Right hindlimb (tissue), 1 donor: Measurements from ENCODE around the gene CNOT6L.
A peak's percentile ranks its signal among the peaks of the same experiment; 100 is the strongest.
"Not testable (repeated sequence)": the region's sequence is repeated elsewhere in the genome, so short reads cannot be mapped to it uniquely, and the experiment has no call there.

Source experiments
- DNase-seq: peaks from one replicate; pipeline ENCODE4 v3.0.0-alpha.2; 2018

Gene CNOT6L

DNA sequence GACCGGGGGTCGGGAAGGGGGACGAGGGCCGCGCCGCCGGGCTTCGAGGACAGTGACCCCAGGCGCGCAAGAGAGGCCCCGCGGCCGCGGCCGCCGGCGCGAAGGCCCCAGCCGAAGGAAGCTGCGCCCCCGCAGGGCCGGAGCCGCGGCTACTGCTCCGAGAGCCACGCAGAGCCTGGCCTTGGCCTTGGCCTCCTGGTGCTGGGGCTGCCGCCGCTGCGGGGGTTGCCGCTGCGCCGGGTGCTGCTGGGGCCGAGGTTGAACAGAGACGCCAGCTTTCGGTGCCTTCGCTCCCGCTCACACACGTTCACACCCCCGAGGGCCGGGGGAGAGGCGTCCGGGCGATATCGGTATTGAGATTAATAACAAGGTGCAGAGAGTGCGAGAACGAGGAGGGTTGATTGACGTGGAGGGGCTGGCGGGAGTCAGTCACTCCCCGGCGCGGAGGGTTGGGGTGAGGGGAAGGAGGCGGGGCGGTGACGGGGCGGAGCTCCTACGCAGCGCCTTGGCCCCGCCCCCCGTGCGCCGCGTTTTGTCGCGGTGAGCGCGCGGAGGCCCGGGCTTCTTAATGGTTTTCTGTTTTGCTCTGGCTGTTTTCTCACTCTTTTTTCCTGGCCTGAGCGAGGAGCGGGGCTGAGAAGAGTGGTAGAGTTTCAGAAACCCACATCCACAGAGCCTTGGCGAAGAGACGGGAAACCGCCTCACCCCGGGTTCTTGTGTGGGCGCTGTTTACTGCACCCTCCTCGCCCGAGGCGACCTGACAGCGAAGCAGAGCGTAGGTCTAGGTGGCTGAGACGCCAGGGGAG lies 878 bp upstream of the CNOT6L start:
- DNase-seq = peak; percentile 94

DNA sequence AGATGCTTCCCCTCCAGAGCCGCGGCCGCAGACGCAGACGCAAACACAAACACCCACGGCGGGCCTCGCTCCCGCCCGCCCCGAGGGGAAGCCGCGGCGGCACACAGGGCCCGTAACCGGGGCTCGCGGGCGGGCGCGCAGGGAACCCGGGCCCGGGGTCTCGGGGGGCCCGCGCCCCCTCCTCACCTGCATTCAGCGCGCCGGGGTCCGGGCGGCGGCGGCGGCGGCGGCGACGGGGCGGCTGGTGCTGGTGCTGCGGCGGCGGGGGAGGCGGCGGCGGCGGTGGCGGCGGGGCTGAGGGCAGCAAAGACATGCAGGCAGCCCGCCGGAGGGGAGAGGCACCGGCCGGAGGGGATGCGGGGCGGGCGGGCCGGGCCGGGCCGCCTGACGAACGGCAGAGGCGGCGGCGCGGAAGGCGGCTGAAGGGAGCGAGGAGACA lies 255 bp upstream of the CNOT6L start:
- DNase-seq = no peak

- DNase-seq = peak; percentile 81
These were observed 1.0 kb downstream of the CNOT6L start for GRCh38 chr4:77818073-77818601.

GRCh38 chr4:77817304-77818072 lies 1.7 kb downstream of the CNOT6L start:
- DNase-seq = no peak

GRCh38 chr4:77816546-77816945 lies 2.6 kb downstream of the CNOT6L start:
- DNase-seq = no peak

DNA sequence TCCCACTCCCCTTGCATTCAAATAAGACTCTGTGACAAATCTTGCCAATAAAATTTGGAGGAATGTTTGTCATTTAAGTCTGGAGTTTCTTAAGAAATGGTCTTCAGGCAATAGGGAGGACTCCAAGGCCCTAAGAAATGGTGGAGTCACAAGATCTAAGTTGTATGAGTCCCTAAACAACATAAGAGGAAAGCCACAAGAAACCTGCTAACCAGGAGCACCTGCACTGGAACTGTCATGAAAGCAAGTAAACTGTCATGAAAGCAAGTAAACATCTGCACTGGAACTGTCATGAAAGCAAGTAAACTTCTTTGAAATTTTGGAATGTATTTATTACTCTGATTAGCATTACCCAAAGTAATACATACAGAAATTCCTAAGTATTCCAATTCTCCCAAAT lies 3.5 kb downstream of the CNOT6L start:
- no peak for DNase-seq

DNA sequence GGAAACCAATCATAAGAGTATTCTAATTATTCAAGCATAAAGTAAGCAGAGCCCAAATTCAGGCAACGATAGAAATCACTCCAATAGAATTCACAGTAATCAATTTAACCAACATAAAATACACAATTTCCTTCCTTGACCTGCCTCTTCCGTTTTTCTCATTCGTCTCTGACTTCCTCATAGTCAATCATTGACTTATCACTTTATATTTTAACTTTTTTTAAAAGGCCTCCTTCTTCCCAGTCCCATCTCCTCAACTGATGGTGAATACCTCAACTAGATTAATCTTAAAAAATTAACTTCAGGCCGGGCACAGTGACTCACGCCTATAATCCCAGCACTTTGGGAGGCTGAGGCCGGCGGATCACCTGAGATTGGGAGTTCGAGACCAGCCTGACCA lies 13.3 kb downstream of the CNOT6L start:
- DNase-seq = no peak

- DNase-seq = no peak
These were observed 14.7 kb downstream of the CNOT6L start for GRCh38 chr4:77804471-77804870.

- no peak for DNase-seq
These were observed 16.8 kb downstream of the CNOT6L start for GRCh38 chr4:77802402-77802801.

GRCh38 chr4:77801260-77801608 lies 17.9 kb downstream of the CNOT6L start:
- DNase-seq = no peak

DNA sequence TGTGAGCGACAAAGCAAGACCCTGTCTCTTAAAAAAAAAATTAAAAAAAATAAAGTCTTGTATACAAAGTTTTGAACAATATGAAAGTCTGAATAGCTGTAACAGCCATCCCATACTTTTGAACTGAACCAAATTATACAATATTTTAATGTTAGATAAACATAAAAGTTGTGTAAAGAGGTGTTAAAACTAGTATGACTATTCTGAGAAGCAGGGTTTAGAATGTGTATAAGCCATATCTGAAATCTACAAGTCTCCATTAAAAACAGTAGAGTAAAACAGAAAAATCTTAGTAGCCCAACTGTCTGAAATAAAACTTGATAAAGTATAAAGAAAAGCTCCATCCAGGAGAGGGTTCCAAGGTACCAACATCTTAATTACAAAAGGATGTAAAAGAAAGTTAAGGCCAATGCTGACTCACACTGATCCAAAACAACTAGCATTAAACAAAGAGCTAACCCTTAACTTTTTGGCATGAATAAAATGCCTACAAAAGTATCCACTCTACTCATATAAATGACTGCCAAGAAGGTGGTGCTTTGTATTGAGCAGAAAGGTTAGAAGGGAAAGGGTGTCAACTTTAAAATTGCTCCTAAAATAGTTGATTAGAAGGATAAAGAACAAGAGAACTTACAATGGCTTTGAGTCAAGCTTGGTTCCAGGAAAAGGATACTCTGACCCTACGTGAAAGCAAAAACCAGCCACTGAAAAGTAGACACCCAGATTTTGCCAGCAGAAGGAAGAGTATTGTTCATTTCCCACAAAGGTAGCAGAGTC lies 18.5 kb downstream of the CNOT6L start:
- DNase-seq = no peak

DNA sequence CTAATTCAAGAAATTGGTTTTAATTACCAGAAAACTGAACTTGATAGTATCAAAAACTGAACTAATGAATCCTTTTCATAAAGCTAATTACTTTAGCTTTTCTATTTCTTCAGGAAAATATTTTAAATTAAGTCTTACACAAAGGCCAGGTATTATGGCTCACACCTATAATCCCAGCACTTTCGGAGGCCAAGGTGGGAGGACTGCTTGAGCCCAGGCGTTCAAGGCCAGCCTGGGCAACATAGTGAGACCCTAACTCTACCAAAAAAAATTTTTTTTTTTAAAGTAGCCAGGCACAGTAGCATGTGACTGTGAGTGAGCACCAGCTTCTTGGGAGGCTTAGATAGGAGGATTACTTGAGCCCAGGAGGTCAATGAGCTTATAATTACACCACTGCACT lies 19.1 kb downstream of the CNOT6L start:
- DNase-seq = no peak

- DNase-seq = no peak
These were observed 20.8 kb downstream of the CNOT6L start for GRCh38 chr4:77798385-77798784.

- DNase-seq = no peak
These were observed 21.9 kb downstream of the CNOT6L start for GRCh38 chr4:77797239-77797638.

DNA sequence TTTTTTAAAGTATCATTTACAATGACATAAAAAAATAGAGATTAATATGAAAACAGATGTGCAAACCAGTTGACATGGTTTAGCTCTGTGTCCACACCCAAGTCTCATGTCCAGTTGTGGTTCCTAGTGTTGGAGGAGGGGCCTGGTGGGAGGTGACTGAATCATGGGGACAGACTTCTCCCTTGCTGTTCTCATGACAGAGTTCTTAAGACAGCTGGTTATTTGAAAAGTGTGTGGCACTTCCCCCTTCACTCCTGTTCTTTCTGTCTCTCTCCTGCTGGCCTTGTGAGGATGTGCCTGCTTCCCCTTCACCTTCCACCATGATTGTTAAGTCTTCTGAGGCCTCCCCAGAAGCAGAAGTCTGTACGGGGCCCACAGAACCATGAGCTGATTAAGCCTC lies 23.8 kb downstream of the CNOT6L start:
- no peak for DNase-seq

DNA sequence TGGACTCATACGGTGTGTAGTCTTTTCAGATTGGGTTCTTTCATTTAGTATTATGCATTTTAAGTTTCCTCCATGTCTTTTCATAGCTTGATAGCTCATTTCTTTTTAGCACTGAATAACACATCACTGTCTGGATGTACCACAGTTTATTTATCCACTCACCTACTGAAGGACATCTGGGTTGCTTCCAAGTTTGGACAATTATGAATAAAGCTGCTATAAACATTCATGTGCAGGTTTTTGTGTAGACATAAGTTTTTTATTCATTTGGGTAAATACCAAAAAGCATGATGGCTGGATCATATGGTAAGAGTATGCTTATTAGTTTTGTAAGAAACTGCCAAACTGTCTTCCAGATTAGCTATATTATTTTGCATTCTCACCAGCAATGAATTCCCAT lies 29.0 kb downstream of the CNOT6L start:
- no peak for DNase-seq

DNA sequence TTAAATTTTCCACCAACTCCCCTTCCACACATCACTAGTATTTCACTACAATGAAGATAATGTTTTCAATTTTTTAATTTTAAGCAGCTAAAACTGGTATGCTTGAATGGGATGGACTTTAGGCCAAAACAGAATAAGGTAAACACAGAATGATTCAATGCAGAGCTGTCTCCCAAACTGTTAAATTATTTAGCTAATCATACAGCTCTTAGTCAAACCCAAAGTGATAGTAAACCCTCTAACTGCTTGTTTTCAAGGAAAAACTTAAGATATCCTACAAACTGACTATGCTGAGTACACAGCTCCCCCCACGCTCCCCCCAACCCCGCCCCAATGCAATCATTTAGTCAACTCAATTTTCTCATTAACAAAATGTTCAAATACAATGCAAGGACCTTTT lies 30.2 kb downstream of the CNOT6L start:
- no peak for DNase-seq

DNA sequence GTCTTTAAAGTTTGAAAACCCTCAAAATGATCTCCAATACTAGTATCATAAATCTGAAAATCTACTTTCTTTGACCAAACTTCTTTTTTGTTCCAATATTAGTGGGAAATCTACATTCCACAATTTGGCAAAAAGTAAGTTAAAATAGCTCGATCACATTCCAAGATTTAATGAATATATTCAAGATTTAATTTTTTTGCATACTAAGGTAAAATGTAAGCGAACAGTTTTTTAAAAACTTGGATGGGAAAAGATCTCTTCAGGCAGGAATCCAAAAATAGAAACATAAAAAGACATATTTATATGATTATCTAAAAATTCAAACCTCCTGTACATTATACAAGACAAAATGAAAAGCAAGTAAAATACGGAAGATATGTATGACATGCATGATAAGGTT lies 31.2 kb downstream of the CNOT6L start:
- no peak for DNase-seq

DNA sequence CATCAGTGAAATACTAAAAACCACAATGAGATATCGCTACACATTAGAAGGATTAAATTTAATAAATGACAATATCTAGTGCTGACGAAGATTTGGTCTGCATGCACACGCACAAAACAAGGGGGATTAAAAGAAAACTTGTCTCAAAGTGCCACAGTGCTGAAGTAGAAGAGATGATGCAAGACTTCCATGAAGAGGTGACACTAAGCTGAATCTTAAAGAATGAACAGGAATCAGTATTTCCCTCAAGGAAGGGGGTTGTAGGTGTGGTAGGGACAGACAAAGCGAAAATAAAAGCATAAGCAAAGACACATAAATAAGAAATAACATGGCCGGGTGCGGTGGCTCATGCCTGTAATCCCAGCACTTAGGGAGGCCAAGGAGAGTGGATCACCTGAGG lies 33.5 kb downstream of the CNOT6L start:
- no peak for DNase-seq

DNA sequence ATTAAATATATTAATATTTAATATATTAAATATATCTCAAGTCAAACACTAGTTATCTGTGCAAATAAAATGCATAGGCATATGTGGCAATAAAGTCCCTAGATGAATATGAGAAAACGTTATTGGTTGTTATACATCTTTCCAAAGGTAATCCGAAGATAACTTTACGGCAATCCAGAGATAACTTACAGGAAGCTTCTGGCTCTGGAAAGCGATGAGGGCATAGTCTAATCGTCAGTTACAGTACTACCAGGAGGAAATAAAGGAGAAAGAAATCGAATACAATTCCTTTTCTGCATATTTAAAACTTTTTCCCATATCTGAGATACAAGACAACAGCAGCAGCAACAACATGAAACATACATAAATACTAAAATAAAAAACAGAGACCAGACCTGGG lies 35.3 kb downstream of the CNOT6L start:
- no peak for DNase-seq

DNA sequence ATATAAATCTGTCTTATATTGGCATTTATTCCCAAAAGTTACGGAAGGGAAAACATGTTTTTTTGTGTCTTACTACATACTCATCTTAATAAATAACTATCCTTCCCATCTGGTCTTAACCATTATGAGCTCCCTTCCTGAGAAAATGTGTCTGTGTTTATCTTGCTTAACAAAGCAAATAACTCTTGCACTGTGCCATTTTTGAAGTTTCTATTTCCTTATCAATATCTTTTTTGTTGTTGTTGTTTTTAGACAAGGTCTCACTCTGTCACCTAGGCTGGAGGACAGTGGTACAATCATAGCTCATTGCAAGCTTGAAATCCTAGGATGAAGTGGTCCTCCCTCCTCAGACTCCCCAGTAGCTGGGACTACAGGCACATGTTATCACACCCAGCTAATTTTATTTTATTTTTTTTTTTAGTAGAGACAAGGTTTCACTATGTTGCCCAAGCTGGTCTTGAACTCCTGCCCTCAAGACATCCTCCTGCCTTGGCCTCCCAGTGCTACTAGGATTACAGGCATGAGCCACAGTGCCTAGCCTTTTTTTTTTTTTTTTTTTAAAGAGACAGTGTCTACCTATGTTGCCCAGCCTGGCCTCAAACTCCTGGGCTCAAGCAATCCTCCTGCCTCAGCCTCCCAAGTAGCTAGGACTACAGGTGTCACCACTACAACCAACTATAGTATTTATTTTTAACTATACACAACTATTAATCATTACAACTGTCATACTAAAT lies 36.9 kb downstream of the CNOT6L start:
- no peak for DNase-seq

GRCh38 chr4:77780762-77781161 lies 38.4 kb downstream of the CNOT6L start:
- not testable (repeated sequence) for DNase-seq
